HFF-Myc (cell line): ENCODE results near the gene C2orf81.

ENCODE experiments used
- DNase-seq: peaks from one replicate; pipeline ENCODE4 v3.0.0-alpha.2; 2011; ENCODE audit warnings: low read depth; ENCODE audit errors: extremely low read depth
- H3K4me3 ChIP-seq: replicated peaks from 2 replicates; pipeline ENCODE4 v1.5.1; 2011; ENCODE audit warnings: low read depth, mild to moderate bottlenecking, control low read depth, low read length
- CTCF ChIP-seq: IDR thresholded peaks from 2 replicates; pipeline ENCODE4 v1.5.1; 2012; ENCODE audit warnings: mild to moderate bottlenecking, low read depth, low read length, control low read depth; ENCODE audit errors: missing control alignments

C2orf81 gene

GRCh38 chr2:74374509-74375205 lies 46.8 kb downstream of the C2orf81 start:
- DNase-seq, result peak; percentile 40
- H3K4me3 ChIP-seq, result no peak overlapping the region
- TF ChIP-seq CTCF, result no peak

GRCh38 chr2:74373985-74374384 lies 47.4 kb downstream of the C2orf81 start:
- DNase-seq, result no peak
- TF ChIP-seq CTCF, result no peak
- no peak overlapping the region for H3K4me3 ChIP-seq

GRCh38 chr2:74373221-74373676 lies 48.2 kb downstream of the C2orf81 start:
- H3K4me3 ChIP-seq, result no peak overlapping the region
- DNase-seq, result no peak
- TF ChIP-seq CTCF, result no peak

GRCh38 chr2:74372674-74373073 lies 48.7 kb downstream of the C2orf81 start:
- no peak overlapping the region for H3K4me3 ChIP-seq
- TF ChIP-seq CTCF, result no peak
- DNase-seq, result no peak

- no peak overlapping the region for H3K4me3 ChIP-seq
- DNase-seq, result no peak
- TF ChIP-seq CTCF, result no peak
Observed at GRCh38 chr2:74371421-74371820, 50.0 kb downstream of the C2orf81 start.

GRCh38 chr2:74369976-74370375 lies 51.4 kb downstream of the C2orf81 start:
- no peak for TF ChIP-seq CTCF
- H3K4me3 ChIP-seq, result no peak overlapping the region
- no peak for DNase-seq

GRCh38 chr2:74368499-74368898 lies 52.9 kb downstream of the C2orf81 start:
- H3K4me3 ChIP-seq, result no peak overlapping the region
- no peak for DNase-seq
- TF ChIP-seq CTCF, result no peak
